ENCODE data around the gene CAPN2.

Gene CAPN2

DNA sequence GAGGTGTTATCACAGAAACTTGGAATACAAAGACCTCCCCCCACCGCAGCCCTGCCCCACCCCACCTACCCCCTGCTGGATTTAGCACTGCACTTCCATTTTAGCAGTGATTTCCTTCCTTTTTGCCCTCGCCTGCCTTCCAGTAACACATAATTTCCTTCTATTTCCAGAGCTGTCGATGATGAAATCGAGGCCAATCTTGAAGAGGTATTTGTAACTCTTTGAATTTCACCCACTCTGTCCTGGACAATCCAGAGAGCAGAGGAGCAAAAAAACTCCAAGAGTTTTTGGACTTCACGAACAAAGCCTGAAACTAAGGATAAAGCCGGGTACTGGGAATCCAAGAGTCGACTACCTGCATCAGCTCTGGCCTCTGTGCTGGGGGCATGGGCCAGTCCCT lies 49.1 kb downstream of the CAPN2 start:
- no peak for DNase-seq (ENCODE audit: low spot score)

DNA sequence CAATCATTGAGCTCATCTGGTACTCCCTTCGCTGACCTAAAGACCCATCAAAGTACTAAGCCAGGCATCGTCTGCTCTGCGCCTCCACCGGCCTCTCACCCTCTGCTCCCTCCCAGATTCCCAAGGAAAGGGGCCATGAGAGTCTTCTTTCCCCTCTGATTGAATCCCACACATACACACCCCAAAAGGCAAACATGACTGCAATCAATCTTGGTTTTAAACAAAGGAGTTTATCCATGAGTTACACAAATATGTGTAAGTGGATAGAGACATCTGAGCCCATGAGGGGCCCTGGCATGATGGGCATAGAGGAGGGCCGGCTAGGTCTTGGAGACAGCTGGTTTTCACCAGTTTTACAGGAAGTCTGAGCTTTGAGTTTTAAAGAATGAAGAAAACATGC lies 50.9 kb downstream of the CAPN2 start:
- DNase-seq (ENCODE audit: low spot score), result no peak

DNA sequence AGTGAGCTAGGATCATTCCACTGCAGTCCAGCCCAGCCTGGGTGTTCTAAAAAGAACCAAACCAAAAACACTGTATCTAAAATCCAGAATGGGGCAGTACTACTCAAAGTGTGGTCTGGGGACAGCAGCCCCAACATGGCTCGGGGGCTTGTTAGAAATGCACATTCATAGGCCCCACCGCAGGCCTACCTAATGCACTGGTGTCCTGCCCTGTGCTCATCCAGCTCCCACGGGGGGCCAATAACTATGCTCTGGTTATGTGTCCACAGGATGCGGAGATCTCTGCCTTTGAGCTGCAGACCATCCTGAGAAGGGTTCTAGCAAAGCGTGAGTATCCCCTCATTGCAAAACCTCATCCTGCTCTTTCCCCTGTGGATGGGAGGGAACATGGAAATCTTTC lies 51.5 kb downstream of the CAPN2 start:
- DNase-seq (ENCODE audit: low spot score), result no peak

DNA sequence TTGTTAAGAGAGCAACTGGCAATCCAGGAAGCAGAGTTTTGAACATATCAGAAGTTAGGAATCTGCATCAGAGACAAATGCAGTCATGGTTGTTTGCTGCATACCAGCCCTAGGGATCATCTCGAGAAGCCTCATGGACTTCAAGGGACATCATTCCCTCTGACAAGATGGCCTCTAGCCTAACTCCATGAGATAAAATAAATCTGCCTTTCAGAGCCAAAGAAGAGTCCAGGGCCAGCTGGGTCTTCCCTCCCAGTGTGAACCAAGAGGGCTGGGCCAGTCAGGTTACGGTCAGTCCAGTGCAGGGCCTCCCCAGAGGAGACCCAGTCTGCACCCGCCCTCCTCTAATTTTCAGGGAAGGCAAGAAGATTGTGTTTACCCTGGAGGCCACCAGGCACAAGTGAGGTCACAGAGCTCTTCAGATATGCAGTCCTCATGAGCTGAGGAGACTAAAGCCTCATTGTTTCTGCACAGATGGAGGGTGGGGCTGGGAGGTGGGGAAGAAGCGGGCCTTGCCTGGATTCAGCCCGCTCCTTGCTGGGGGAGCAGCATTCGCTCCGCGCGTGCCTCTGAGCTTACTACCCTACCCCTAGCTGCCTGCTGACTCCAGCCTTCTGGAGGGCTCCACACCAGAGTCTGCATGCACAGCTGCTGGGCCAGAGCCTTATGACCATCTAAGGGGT lies 52.8 kb downstream of the CAPN2 start:
- no peak for DNase-seq (ENCODE audit: low spot score)

DNA sequence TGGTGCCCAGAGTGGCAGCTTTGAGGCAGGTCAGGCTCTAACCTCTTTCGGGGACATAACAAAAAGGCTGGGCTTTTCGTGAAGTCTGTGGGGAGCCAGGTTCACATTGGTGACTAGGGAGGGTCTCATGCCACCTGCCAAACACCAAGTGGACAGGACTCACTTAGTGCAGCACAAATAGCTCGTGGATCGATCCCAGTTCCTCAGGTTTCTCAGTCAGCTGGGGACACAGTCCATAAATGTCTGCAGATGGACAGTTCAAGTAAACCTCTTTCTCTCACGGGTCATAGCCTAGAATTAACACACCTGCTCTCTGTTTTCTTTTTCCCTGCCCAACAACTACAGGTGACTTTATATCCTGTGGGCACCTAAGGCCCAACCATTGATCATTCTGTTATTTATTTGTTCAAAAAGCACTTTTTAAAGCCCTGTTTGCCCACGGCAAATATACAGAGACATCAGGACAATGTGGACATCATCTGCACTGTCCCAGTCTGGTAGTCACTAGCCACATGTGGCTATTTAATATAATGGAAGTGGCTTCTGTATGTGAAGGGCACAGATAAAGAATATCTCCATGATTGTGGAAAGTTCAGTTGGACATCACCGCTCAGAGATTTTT lies 53.5 kb downstream of the CAPN2 start:
- no peak for DNase-seq (ENCODE audit: low spot score)

DNA sequence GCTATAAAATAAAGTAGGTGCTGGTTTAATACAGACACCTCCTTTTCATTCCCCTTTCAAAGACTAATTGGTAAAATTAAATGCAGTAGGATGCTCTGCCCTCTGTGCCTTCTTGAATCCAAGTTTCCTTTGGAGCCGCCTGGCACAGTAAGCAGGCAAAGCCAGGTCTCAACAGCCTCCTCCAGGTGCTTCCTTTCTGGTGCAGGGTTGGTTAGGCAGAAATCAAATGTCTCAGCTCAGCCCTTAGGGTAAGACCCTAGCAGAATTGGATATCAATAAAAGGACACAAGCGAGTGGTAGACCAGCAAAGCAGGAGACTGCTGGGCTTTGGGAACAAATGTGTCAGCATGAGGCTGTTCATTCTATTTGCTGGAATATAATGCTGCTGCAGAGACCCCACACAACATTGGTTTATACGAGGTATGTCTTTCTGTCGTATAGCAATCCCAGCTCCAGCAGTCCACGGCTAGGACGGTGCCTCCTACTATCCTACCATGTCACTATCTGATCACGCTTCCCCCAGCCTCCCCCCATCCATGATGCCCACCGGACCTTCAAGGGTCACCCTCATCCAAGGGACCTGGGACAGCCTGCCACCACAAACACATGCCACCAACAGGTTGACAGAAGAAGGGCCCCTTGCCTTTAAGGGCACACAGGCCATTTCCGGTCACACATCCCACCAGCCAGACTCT lies 58.4 kb downstream of the CAPN2 start:
- DNase-seq (ENCODE audit: low spot score), result no peak

DNA sequence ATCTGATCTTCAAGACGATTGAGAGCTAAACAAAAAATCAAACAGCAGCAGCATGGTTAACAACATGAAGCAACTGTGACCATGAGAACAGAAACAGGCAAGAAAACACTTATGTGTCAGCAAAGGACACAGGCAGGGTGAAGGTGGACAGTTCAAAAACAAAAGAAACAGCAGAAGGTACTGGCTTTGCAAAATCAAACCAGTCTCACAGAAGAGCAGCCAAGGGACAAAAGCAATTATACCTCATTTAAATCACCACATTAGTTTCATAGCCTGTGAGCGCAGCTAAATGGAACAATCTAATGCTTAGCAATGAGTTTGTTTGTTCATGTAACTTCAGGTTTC lies 59.1 kb downstream of the CAPN2 start:
- DNase-seq (ENCODE audit: low spot score), result no peak

DNA sequence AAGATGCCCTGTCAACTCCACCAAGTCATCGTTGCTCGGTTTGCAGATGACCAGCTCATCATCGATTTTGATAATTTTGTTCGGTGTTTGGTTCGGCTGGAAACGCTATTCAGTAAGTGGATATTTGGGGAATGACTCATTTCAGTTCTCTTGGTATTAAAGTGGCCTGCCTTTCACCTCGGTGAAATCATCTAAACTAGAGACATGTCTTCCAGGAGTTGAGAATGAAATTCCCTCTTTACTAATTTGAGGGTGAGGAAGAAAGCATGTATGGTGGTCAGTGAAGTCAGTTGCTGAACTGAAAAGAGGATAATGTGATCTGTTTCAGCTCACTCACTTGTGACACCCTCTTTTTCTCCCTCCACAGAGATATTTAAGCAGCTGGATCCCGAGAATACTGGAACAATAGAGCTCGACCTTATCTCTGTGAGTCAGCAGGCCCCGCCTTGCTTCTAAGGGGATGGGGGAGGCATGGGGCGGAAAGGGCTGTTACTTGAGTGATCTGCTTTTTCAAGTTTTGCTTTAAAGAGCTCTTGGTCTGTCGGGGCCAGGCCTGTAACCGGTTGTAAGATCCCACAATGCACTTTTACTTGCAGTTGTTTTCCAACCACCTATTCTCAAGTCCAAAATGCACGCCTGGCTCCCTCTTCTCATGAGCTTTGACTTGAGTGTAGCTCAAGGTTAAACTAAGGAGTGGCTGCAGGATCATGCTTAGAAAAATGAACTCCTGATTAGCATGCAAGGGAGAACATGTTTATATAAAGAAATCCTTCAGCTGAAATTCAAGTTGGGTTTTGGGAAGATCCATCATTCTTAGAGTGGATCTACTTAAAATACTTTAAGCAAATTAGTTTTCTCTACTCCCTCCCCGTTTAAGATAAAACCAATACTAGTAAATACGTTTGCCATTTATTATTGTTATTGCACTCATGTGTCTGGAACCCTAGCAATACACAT lies 59.8 kb downstream of the CAPN2 start:
- DNase-seq (ENCODE audit: low spot score), result no peak

DNA sequence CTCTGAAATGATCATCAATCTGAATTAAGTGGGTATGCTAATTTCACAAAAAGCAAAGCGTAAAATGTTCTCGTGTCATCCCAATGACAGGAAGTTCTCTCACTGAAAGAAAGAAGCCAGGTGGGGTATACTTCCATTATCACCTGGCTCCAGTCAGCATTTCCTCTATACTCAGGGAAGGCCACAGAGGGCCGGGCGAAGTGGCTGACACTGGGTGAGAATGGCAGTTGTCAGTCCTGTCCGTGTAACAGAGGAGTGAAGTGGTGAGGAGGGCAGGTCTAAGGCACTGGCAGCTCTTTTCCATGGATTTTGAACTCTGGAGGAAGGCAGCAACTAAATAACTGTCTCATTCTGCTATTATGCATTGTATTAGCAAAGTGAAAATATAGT lies 60.4 kb downstream of the CAPN2 start:
- no peak for DNase-seq (ENCODE audit: low spot score)

DNA sequence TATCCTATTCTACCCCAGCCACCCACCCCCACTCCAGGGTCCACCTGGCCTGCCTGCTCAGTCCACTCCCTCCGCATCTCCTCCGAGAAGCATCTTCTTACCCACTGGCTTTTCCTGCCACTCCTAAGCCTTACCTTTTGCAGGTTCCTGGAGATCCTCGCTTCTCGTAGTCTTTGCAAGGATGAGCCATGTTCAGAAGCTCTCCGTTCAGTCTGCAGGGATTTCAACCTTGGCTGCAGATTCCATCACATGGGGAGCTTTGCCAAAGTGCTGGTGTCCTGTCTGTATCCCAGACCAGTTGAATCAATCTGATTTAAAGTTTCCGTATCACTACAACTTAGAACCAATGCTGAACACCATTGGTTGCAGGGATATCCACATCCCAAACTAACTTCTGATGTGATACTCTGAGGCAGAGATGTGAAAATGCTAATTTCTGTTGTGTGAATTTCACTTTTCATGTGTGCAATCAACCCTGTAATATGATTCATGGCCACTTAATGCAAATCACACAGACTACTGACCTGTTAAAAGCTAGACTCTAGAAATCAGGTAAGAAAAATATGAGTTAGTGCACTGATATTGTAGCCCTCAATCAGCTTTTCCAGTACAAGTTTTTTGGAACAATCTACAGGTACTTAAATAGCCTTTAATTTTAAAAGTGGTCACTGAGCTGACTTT lies 61.9 kb downstream of the CAPN2 start:
- DNase-seq (ENCODE audit: low spot score), result no peak

DNA sequence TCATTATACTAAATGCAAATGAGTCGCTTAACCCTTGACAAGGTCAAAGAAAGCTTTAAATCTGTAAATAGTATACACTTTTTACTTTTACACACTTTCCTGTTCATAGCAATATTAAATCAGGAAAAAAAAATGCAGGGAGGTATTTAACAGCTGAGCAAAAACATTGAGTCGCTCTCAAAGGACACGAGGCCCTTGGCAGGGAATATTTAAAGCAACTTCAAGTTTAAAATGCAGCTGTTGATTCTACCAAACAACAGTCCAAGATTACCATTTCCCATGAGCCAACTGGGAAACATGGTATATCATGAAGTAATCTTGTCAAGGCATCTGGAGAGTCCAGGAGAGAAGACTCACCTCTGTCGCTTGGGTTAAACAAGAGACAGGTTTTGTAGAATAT lies 62.7 kb downstream of the CAPN2 start:
- no peak for DNase-seq (ENCODE audit: low spot score)

DNA sequence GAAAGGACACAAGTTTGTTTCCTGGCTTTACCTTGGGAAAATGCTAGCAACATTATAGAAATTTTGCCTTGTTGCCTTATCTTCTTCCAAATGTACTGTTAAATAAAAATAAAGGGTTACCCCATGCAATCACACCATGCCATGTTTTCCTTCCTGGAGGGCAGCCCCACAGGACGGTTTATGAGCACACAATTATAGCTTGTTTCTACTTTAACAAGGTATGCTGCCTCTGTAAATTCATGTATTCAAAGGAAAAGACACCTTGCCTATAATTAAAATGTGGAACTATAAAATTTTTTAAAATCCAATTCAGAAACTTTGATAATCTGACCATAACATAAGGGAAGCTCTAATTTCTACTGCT lies 63.4 kb downstream of the CAPN2 start:
- no peak for DNase-seq (ENCODE audit: low spot score)

DNA sequence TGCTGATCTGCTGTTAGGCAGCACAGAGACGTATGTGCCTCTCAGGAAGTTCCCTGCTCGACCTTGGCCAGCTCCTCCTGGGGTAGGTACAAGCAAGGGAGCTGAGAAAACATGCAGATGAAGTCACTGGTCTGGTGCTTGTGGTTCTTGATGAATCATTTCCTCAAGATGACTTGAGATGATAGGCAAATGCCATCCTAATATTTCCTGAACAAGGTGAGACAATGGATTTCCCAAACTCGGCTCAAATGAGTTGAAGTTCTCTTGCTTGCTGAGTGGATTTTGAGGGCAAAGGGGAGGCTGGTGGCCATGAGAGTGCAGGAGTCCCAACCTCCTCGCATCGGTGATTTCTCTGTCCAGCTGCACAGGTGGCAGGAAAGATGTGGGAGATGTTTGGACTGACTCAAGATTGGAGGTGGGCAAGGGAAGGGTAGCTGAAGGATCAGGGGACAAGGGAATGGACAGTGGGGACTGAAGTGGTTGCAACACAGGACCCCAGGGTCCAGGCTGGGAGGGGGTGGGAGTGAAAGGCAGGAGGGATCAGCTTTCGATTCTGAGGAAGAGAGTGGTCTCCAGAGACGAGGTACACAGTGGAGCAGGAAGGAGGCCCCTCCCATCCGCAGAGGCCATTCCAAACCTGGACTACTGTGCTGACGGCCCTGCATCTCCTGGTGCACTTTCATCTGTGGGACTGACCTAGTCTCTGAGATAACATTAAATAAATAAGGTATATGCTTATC lies 63.9 kb downstream of the CAPN2 start:
- peak; percentile 72 for DNase-seq (ENCODE audit: low spot score)

DNA sequence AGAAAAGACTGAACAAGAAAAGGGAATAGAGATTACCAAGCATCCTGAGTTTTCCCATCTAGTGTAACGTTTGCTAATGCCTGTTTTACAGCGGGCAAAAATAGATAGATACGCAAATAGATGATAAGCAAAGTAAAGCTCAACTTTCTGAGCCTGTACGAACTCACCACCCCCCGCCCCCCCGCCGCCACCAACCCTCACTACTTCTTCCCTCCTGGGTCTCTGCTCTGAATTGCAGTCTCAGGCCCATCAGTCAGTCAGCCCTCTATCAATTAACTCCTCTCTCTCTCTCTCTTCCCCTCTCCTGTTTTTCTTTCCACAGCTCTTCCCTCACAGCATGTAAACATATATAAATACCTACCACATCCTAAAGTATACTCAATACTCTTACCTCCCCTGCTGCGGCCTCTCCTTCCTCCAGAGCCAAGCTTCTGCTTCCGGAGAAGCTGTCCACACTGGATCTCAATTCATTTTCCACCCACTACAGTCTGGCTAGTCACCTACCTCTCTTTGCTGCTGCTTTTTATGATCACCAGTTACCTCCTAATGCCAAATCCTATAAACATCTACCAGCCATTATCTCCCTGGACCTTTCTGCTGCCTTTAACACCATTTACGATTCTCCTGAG lies 64.6 kb downstream of the CAPN2 start:
- no peak for DNase-seq (ENCODE audit: low spot score)

DNA sequence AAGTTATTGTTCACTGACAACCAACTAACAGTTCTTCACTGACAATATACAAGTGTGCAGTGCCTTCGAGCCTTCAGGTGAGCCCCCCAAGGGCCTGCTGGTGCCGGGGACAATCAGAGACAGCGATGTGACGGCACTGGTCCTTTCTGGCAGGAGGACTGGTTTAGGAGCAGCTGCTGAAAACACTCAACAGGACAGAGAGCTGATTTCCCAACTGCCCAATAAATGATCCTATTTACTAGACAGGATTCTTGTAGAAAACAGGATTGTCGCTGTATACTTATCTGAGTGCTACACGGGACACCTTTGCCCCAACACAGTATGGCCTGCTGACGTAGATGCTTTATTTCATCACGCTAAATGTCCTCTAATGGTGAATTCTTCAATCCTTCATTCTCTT lies 68.0 kb downstream of the CAPN2 start:
- DNase-seq (ENCODE audit: low spot score), result no peak

DNA sequence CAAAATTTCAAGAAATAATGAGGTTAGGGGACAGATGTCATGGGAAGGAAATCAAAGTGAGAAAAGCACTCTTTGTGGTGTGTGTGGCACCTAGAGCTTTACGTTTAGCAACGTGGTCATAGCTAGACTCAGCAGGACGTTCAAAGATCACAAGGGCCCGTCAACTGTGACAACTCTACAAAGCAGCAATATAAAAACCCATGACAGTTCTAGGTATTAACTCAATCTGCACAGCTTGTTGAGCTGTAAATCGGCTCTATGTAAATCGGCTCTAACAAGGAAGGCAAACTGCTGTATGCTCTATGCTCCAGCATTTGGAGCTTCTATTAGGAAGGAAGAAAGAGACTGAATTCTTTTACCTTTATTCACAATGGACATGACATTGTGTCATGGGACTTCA lies 68.6 kb downstream of the CAPN2 start:
- no peak for DNase-seq (ENCODE audit: low spot score)

DNA sequence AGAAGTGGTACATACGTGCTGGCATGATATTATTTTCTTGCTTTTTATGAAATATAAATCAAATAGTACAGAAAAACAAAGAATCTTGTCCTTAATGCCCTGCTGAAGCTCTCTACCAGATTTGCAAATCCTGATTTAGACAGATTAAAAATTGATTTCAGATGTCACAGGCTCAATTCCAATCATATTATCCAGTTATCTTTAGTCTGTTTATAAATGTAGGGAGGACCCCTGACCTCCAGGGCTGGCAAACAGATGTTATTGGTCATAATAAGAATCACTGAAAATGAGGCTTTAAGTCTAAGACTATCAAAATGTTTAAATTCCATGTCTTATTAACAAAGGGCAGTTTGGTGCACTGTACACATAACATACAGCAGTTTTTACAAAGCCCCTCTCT lies 71.3 kb downstream of the CAPN2 start:
- DNase-seq (ENCODE audit: low spot score), result no peak

DNA sequence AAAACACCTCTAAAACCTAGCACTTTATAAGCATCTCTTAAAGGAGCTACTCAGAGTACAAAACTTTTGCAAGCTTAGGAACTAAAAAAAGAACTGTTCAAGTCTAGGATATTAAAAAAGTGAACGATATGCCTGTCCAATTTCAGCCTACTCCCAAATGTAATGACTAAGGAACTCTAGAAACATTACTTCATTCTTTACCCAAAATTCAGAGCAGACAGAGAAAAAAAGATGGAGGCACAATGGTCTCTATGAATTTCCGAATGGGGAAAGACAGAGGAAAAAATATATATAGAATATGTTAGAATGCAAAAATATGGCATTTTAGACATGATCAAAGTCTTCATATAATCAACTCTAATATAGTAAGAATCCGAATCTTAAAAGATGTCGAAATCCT lies 72.2 kb downstream of the CAPN2 start:
- DNase-seq (ENCODE audit: low spot score), result no peak

DNA sequence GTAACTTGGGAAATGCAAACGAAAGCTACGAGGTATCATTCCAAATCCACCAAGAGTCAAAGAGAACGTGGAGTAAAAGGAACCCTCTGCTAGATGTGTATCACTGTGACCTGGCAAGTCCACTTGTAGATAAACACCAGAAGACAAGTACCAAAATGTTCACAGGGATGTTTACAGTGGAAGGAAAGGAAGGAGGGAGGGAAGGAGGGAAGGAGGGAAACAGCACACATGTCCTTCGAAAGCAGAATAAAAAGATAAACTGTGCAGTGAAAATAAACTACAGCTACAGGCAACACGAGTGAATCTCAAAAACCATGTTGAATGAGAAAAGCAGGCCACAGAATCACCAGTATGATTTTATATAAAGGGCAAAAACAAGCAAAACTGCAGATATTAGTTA lies 73.5 kb downstream of the CAPN2 start:
- no peak for DNase-seq (ENCODE audit: low spot score)

DNA sequence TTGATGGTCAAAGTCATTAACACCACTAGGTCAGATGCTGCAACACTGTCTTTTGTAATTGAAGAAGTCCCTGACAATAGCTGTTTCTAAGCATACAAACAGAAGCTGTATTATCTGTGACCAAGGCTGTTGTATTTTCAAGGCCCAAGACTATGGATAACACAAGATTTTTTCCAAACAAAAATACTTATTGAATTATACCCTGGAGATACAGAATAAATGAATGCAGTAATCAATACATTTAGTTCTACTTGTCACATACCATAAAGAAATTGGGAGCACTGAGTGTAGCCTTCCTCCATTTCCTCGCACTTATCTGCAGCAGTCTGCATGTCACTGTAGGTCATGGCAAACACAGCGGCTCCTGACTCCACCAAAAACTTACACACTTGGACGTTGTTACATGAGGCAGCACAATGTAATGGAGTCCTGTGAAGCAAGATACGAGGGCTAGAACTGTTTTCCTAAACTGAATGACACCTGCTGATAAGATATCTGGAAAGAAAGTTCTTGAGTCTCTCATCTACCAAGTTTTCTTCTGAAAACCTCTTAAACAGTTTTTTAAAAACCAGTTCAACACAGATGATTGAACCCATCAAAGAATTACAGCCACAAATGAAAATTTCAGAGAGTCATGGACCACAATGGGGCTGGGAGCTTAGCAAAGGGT lies 76.5 kb downstream of the CAPN2 start:
- DNase-seq (ENCODE audit: low spot score), result no peak

All from CD4-positive, alpha-beta T cell treated with Interleukin-2 at 100 ng/mL for 4 hours (primary cell).